Anterior cingulate cortex (tissue), 58 donors: Measurements from ENCODE around the gene D2HGDH.
"Not testable (repeated sequence)": the region's sequence is repeated elsewhere in the genome, so short reads cannot be mapped to it uniquely, and the experiment has no call there.

Experiments
- DNase-seq, 58 donors: peaks; one replicate each; lab custom pipeline; 2025; lab: John Stamatoyannopoulos, UW

The D2HGDH gene

DNA sequence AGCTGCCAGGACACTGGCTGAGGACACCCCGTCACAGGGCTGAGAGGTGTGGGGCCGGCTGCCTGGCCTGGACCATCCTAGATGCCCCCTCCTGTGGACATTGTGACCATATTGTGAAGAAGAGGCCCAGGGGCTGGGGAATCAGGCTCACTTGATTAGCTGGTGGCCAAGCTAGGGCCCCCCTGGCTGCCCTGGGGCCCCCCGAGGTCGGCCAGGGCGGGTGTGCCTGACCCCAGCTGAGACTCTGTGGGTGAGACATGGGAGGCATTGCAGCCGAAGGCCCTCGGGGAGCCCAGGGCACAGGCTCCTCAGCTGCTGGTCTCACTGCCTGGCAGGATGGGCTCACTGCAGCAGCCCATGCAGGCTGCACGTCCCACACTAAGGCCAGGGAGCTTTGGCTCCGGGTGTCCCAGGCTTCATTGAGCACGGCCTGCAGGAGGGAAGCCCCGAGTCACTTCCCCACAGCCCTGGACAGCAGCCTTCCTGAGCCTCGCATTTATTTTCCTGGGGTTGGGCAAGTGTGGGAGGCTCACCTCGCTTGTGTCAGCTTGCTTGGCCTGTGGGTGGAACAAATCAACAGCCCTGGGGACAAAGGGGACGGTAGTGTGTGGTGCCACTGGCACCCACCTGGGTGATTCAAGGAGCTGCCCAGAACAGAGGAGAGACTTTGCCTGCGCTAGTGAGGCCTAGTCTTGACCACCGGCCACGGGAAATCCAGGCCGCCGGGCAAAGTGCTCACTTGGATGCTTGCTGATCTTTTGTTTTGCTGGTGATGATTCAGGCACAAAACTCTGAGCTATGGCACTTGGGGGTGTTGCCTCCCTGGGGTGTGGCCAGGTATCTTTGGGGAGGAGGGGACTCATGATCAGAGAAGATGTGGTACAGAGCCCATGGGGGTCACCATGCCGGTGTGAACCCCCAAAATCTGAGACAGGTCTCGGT, 43.5 kb downstream of the D2HGDH start:
- DNase-seq: no peak

- DNase-seq: no peak
Measured at GRCh38 chr2:241780939-241781569, 46.6 kb downstream of the D2HGDH start.

DNA sequence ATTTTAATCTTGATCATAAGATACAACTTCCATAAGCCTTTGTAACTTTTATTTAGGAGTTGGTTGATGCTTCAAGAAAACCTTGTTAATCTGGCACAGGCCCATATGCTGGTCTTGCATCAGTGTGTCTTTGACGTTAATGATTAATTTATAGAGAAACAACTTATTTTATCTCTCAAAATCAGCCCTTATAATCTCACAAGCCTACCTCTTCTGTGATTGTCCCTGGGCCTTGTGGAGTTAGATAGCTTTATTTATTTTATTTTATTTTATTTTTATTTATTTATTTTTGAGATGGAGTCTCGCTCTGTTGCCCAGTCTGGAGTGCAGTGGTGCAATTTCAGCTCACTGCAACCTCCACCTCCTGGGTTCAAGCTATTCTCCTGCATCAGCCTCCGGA, 47.6 kb downstream of the D2HGDH start:
- DNase-seq: not testable (repeated sequence)

- no peak for DNase-seq
Measured at GRCh38 chr2:241788135-241788534, 53.7 kb downstream of the D2HGDH start.

- DNase-seq: no peak
Measured at GRCh38 chr2:241788572-241788971, 54.1 kb downstream of the D2HGDH start.

DNA sequence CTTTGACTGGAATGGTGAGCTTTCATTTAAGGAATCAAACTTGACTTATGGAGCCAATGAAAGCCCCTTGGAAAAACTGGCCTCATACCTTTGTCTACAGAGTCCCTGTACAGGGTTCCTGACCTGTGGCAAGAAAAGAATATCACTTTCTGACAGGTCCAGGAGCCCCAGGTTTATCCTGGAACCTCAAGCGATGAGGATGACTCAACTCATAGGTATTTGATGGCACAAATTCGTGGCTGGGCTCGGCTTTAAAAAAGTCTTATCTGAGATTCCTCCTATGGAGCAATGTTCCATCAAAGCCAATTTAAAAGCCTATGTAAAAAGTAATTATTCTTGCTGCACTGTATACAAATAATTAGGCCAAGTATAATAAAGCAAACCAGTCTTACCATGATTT, 57.0 kb downstream of the D2HGDH start:
- DNase-seq: not testable (repeated sequence)

DNA sequence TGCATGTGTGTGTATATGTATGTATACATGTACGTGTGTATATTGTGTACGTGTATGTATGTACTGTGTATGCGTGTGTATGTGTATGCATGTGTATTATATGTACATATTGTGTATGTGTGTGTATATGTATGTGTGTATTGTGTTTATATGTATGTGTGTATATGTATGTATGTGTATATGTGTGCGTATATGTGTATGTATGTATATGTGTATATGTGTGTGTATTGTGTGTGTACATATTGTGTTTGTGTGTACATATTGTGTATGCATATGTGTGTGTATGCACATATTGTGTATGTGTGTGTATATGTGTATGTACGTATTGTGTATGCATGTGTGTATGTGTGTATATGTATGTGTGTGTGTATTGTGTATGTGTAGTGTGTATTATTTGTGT, 59.0 kb downstream of the D2HGDH start:
- no peak for DNase-seq

DNA sequence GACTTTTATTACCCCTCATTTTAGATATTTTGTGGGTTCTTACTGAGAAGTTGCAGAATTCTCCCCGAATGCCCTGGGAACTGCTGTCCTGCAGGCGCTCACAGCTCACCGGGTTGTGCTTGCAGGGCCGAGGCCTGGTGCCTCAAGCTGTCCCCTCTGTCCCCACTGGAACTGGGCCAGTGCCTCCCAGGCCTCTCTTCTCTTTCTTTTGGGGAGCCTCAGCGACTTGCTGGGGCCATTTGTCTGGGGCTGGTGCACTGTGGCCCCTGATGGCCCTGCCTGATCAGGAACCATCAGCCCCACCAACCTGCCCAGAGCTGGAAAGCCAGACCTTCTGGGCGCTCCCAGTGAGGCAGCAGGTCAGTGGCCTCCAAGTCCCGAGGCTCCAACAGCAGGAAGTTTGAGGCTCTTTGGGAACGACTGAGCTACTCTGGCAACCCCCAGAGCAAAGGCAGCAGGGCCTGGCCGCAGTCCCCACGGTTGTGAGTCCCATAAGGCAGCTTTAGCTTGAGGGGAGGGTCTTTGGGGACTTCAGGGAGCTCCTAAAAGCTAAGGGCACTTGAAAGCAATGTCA, 59.9 kb downstream of the D2HGDH start:
- DNase-seq: no peak

GRCh38 chr2:241795021-241795999, 60.9 kb downstream of the D2HGDH start:
- DNase-seq: no peak

DNA sequence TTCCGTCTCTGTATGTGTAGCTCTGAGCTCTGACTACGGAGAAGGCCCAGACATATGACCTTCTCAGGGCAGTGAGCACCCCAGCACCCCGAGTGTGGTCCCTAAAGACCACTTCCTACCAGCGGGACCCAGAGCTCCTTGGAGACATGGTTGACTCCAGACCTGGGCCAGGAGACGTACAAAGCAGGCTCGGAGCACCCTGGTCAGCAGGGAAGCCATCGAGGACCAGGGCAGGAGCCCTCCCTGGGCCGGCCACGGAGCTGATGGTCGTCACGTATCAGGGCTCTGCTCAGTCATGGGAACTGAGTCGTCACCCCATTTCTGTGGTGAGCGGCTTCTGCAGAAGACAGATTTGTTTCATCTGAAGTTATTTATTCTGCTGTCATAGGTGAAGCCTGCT, 61.8 kb downstream of the D2HGDH start:
- DNase-seq: no peak

DNA sequence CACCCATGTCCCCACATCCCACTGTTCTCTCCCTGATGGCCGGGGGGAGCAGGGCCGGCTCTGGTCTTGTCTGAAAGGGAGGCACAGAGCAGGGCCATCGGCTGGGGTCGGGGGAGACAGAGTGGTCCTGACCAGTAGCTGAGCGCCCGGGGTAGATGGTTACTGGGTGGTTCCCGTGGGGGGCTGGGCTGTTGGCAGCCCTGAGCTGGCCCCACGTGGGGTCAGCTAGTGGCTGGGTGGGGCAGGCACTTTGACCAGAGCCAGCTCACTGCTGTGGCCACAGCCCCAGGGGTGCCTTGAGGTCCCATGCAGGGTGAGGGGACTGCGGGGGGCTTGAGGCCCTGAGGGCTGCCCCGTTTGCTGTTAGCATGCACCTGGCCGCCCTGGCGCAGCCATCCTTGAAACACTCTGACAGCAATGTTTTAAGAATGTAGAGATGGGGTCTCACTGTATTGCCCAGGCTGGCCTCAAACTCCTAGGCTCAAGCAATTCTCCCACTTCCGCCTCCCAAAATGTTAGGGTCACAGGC, 62.2 kb downstream of the D2HGDH start:
- no peak for DNase-seq

GRCh38 chr2:241797441-241798080, 63.1 kb downstream of the D2HGDH start:
- peak in 1 of 58 donors; percentile 35 for DNase-seq

DNA sequence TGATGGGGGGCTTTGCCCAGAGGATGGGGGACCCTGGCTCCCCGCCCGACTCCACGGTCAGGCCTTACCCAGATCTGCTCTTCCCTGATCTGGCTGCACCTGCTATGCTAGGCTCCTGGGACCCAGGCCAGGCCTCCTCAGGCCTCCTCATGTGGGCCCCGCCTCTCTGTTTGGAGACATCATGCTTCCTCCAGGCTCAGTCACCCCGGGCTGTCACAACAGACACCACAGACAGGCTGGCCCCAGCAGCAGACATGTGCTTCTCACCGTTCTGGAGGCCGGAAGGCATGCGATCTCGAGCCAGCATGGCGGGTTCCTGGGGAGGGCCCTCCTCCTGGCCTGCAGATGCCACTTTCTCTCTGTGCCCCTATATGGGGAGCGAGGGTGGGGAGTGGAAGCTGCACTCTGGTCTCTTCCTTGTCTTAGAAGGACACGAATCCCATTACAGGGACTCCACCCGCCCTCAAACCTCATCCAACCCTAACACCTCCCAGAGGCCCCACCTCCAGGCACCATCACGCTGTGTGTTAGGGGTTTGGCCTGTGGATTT, 63.7 kb downstream of the D2HGDH start:
- no peak for DNase-seq

DNA sequence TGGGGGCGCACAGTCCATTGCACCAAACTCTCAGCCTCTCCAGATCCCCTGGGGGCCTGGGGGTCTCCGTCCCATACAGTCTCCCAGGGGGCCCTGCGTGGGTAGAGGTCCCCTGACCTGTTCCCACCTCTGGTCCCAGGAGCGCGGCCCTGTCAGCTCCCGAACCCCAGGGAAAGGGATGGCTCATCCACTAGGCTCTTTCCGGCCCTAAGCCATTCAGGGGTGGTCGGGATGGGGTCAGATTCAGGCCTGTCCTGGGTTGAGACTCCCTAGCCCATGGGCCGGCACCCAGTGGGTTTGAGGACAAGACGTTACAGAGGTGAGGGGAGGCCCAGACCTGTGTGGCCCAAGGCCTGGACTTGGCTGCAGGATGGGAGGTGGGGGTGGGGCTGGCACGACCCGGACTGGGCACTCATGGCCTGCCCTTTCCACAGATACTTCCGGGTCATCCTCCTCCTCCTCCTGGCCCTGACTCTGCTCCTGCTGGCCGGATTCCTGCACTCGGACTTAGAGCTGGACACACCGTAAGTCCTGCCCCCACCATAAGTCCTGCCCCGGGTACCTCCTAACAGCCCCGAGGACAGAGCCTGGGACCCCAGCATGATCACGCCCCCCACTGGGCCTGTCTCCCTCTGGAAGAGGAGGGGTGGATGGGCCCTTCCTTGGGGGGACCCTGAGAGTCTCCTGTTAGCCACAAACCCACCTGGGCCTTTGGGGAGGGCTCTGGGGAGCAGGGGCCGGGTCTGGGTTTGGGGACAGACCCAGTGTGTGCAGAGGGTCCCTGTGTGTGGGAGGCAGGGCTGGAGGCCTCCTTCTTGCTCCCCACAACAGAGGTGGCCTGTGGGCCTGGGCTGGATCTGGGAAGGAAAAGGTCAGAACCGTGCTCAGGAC, 64.4 kb downstream of the D2HGDH start:
- DNase-seq: no peak

- DNase-seq: no peak
Measured at GRCh38 chr2:241799522-241800197, 65.2 kb downstream of the D2HGDH start.

GRCh38 chr2:241800198-241800903, 65.9 kb downstream of the D2HGDH start:
- DNase-seq: not testable (repeated sequence)
